K562 (cell line): ENCODE results near the gene BTF3L4. TPM values are rescaled to one million over a fixed set of nuclear protein-coding genes. Genes with fewer than 3 reads are reported as not detected.
A peak's percentile ranks its signal among the peaks of the same experiment; 100 is the strongest.

Source experiments
- ATF2 ChIP-seq: sonication (generic); formaldehyde crosslinking; IDR thresholded peaks from 2 replicates; pipeline ENCODE4 v1.8.1; 2022; ENCODE audit warnings: missing genetic modification reagents
- BRF2 ChIP-seq: IDR thresholded peaks from 3 replicates; pipeline ENCODE4 v1.6.1; 2011; ENCODE audit warnings: borderline replicate concordance, mild to moderate bottlenecking; ENCODE audit not compliant: insufficient read length, insufficient read depth
- CBX2 ChIP-seq: fragments of 200-600 bp; sonication (generic); IDR thresholded peaks from one replicate; pipeline ENCODE4 v1.6.1; 2012; ENCODE audit warnings: mild to moderate bottlenecking, low read length, inconsistent platforms; ENCODE audit not compliant: insufficient read depth, poor library complexity, severe bottlenecking
- CTCFL ChIP-seq: IDR thresholded peaks from 2 replicates; pipeline ENCODE4 v1.6.1; 2011; ENCODE audit warnings: borderline replicate concordance, low read depth, mild to moderate bottlenecking, moderate library complexity, low read length; ENCODE audit not compliant: insufficient read depth, poor library complexity, severe bottlenecking
- DMBX1 ChIP-seq: fragments of 250-450 bp; sonication (Bioruptor Pico); IDR thresholded peaks from 2 replicates; pipeline ENCODE4 v1.8.0; 2022; ENCODE audit warnings: inconsistent platforms, mild to moderate bottlenecking, moderate library complexity, borderline replicate concordance
- EGR1 ChIP-seq: fragments of 450-650 bp; conservative IDR thresholded peaks from 2 replicates; pipeline ENCODE4 v1.6.1; 2017; ENCODE audit warnings: mild to moderate bottlenecking
- ELF2 ChIP-seq: fragments of 250-450 bp; sonication (Bioruptor Pico); IDR thresholded peaks from 2 replicates; pipeline ENCODE4 v1.5.0; 2021; ENCODE audit warnings: mild to moderate bottlenecking
- GABPA ChIP-seq: fragments of 200-800 bp; sonication (Bioruptor generic); conservative IDR thresholded peaks from 2 replicates; pipeline ENCODE4 v1.6.1; 2016; ENCODE audit warnings: low read depth, missing genetic modification characterization, missing compliant biosample characterization
- KDM4B ChIP-seq, 2 experiments: fragments of 450-650 bp in 1 of 2; sonication (generic) in 1 of 2; IDR thresholded peaks; 2 replicates each; pipeline ENCODE4 v1.6.1; 2016 to 2017; ENCODE audit warnings: borderline replicate concordance in 2 of 2, antibody characterized with exemption in 1 of 2, low read depth in 1 of 2, mild to moderate bottlenecking in 1 of 2
- MBD1 ChIP-seq: fragments of 250-450 bp; sonication (Bioruptor Pico); IDR thresholded peaks from 2 replicates; pipeline ENCODE4 v1.8.0; 2022; ENCODE audit warnings: inconsistent platforms
- MECOM ChIP-seq: fragments of 250-450 bp; sonication (Bioruptor Pico); IDR thresholded peaks from 2 replicates; pipeline ENCODE4 v1.8.0; 2022; ENCODE audit warnings: inconsistent platforms
- PHF8 ChIP-seq: fragments of 200-600 bp; sonication (generic); IDR thresholded peaks from 2 replicates; pipeline ENCODE4 v1.6.1; 2012; ENCODE audit warnings: mixed run types, mild to moderate bottlenecking, inconsistent platforms, low read length, moderate library complexity, borderline replicate concordance
- POLR2G ChIP-seq: fragments of 200-400 bp; formaldehyde crosslinking; IDR thresholded peaks from 2 replicates; pipeline ENCODE4 v1.6.1; 2017; ENCODE audit warnings: low read depth, mild to moderate bottlenecking, antibody characterized with exemption, low read length, moderate library complexity
- PYGO2 ChIP-seq: fragments of 450-650 bp; IDR thresholded peaks from 2 replicates; pipeline ENCODE4 v1.6.1; 2016; ENCODE audit warnings: mild to moderate bottlenecking, missing genetic modification characterization, moderate library complexity, missing compliant biosample characterization
- RFX1 ChIP-seq: fragments of 450-650 bp; IDR thresholded peaks from 2 replicates; pipeline ENCODE4 v1.6.1; 2016; ENCODE audit warnings: mild to moderate bottlenecking, moderate library complexity
- SP1 ChIP-seq: sonication (generic); formaldehyde crosslinking; IDR thresholded peaks from 2 replicates; pipeline ENCODE4 v1.8.1; 2022; ENCODE audit warnings: mild to moderate bottlenecking, missing genetic modification reagents
- STAT5A ChIP-seq: IDR thresholded peaks from 2 replicates; pipeline ENCODE4 v1.6.1; 2012; ENCODE audit warnings: low read length, inconsistent platforms, borderline replicate concordance
- TRIM28 ChIP-seq: fragments of 450-650 bp; IDR thresholded peaks from 2 replicates; pipeline ENCODE4 v1.6.1; 2017
- ZC3H4 ChIP-seq: sonication (generic); formaldehyde crosslinking; IDR thresholded peaks from 2 replicates; pipeline ENCODE4 v1.9.0; 2021; ENCODE audit warnings: missing genetic modification reagents, borderline replicate concordance
- ZNF146 ChIP-seq: IDR thresholded peaks from one replicate; pipeline ENCODE4 v1.6.1; 2018; ENCODE audit warnings: missing compliant biosample characterization; ENCODE audit not compliant: unreplicated experiment
- ZNF253 ChIP-seq: fragments of 250-450 bp; sonication (Bioruptor Pico); conservative IDR thresholded peaks from 2 replicates; pipeline ENCODE4 v1.6.1; 2021; ENCODE audit warnings: mild to moderate bottlenecking
- polyA plus RNA-seq, 8 experiments: library from polyadenylated mRNA; depleted of rRNA in 4 of 8; stranded (reverse) in 5 of 8; unstranded in 3 of 8; fragments of >200 nt; fragmentation: Nextera tagmentation in 2 of 8; fragmentation: Illumina TruSeq in 1 of 8; extraction: Ambion mirVana in 2 of 8; extraction: Trizol in 1 of 8; gene quantifications; 2 replicates each; pipeline versions ENCODE4 v1.2.1 to v1.2.3, GENCODE V29; 2011 to 2014; ENCODE audit warnings: inconsistent platforms in 1 of 8, missing spikeins in 1 of 8
- total RNA-seq, 7 experiments: library from RNA; depleted of rRNA in 6 of 7; stranded (reverse); fragments of >200 nt in 6 of 7; fragmentation: Illumina TruSeq in 2 of 7; extraction: Trizol in 2 of 7; gene quantifications; 2 replicates each; pipeline versions ENCODE4 v1.2.1 to v1.2.3, GENCODE V29; 2011 to 2021; ENCODE audit warnings: low replicate concordance in 1 of 7

Gene BTF3L4
- total and polyA plus RNA-seq, 9 of the 15 experiments (the other 6 are each of a cell fraction or from before 2014, with no cell fraction given): 40.1 to 106 (median 88.8) TPM

- TF ChIP-seq ATF2 (no peak), GABPA (tag) (peak; percentile 94), CBX2 (no peak), RFX1 (peak; percentile 67), PHF8 (peak; percentile 93), STAT5A (no peak; the same call in 1 of the 2 replicates), TRIM28 (peak; percentile 58; the same call in 1 of the 2 replicates), ZNF253 (CRISPR knock-in tag) (no peak), MBD1 (CRISPR knock-in tag) (no peak), PYGO2 (tag) (no peak), MECOM (CRISPR knock-in tag) (peak; percentile 65), BRF2 (no peak), DMBX1 (no peak), ZNF146 (CRISPR knock-in tag) (no peak), EGR1 (peak; percentile 66), ELF2 (peak; percentile 85), CTCFL (no peak), SP1 (CRISPR knock-in tag) (peak; percentile 79), KDM4B (IDR thresholded peaks at IDR 0.05; ENCODE audit: borderline replicate concordance in 2 of 2, low read depth in 1 of 2) (no peak; a peak in 1 of 4 replicates), POLR2G (peak; percentile 92), ZC3H4 (CRISPR knock-in tag) (peak; percentile 93; the same call in 1 of the 2 replicates)
Observed at GRCh38 chr1:52055066-52055865, 829 bp upstream of the BTF3L4 start, which contains the start of gene TXNDC12 (continued).
